Measurements from ENCODE around the gene FCRLA. TPM values are rescaled to one million over a fixed set of nuclear protein-coding genes. Genes with fewer than 3 reads are reported as not detected.

Gene FCRLA
- total RNA-seq, 2 experiments from 2014 or later: 409 to 672 TPM

- Histone ChIP-seq H3K9me2 (ENCODE audit: insufficient read depth, low read length) (no peaks in the 10 kb centered on the region), H3K79me2 (ENCODE audit: insufficient read depth, low read depth, low read length) (peaks cover 62% of the 10 kb centered on the region), H2AFZ (ENCODE audit: low read length) (no peak overlapping the region), H3K4me2 (ENCODE audit: low read length) (peak overlapping the region; percentile 99), H3K4me1 (ENCODE audit: insufficient read depth, low read length, poor library complexity, severe bottlenecking) (peaks cover 63% of the 10 kb centered on the region), H3K4me3 (ENCODE audit: low read depth, low read length, poor library complexity, severe bottlenecking) (peak overlapping the region; percentile 80), H3K27ac (ENCODE audit: low read depth, low read length, poor library complexity, severe bottlenecking) (peak overlapping the region; percentile 96), H3K9me3 (ENCODE audit: low read length) (no peaks in the 10 kb centered on the region), H3K36me3 (ENCODE audit: insufficient read depth, low read length) (peaks cover 50% of the 10 kb centered on the region), H4K20me1 (ENCODE audit: insufficient read depth, low read length) (peaks cover 15% of the 10 kb centered on the region)
- no peak for DNase-seq (ENCODE audit: low spot score)
- ChIA-PET CTCF (ENCODE audit: unreplicated experiment) (interaction anchor here (0.6 to 2.1 kb wide), 4 partner anchors 19 to 33 kb away, joined by 3 to 12 read pairs (median 4); no protein-coding TSS in a partner anchor), POLR2A (interaction anchor here (0.6 to 5.8 kb wide), 15 partner anchors 9 to 482 kb away, joined by 3 to 64 read pairs (median 12); partner anchors contain the start of genes DUSP12, FCRLB and TOMM40L)
- intact Hi-C loops (cut with micrococcal nuclease; ENCODE audit: unreplicated experiment): loop anchor here (1.0 to 5.0 kb wide), 4 partner anchors 19 to 790 kb away; partner anchors contain the start of gene UHMK1
- no peak for TF ChIP-seq CTCF (conservative IDR thresholded peaks at IDR 0.05; ENCODE audit: low read length)
- TF ChIP-seq EZH2phosphoT487 (IDR thresholded peaks at IDR 0.05; ENCODE audit: borderline replicate concordance, low read depth, low read length): no peak
- BruUV-seq (replicated peaks): TSS peak; percentile 84
Measured at GRCh38 chr1:161707503-161707902, 474 bp downstream of the FCRLA start.

GRCh38 chr1:161709373-161709772, 2.3 kb downstream of the FCRLA start:
- ChIA-PET POLR2A (interaction anchor here (0.6 to 5.8 kb wide), 8 partner anchors 7 to 204 kb away, joined by 3 to 64 read pairs (median 18); partner anchors contain the start of genes DUSP12 and FCRLB), CTCF (ENCODE audit: unreplicated experiment) (interaction anchor here (1.0 kb wide), 1 partner anchor 13 kb away, joined by 4 read pairs; no protein-coding TSS in a partner anchor)
- Histone ChIP-seq H3K4me3 (ENCODE audit: low read depth, low read length, poor library complexity, severe bottlenecking) (peak overlapping the region; percentile 80), H3K36me3 (ENCODE audit: insufficient read depth, low read length) (peaks cover 69% of the 10 kb centered on the region), H2AFZ (ENCODE audit: low read length) (no peak overlapping the region), H3K4me1 (ENCODE audit: insufficient read depth, low read length, poor library complexity, severe bottlenecking) (peaks cover 66% of the 10 kb centered on the region), H4K20me1 (ENCODE audit: insufficient read depth, low read length) (peaks cover 15% of the 10 kb centered on the region), H3K4me2 (ENCODE audit: low read length) (peak overlapping the region; percentile 99), H3K27ac (ENCODE audit: low read depth, low read length, poor library complexity, severe bottlenecking) (peak overlapping the region; percentile 96), H3K9me2 (ENCODE audit: insufficient read depth, low read length) (no peaks in the 10 kb centered on the region), H3K9me3 (ENCODE audit: low read length) (no peaks in the 10 kb centered on the region), H3K79me2 (ENCODE audit: insufficient read depth, low read depth, low read length) (peaks cover 64% of the 10 kb centered on the region)
- no TSS peak for BruUV-seq (replicated peaks)
- no peak for TF ChIP-seq CTCF (conservative IDR thresholded peaks at IDR 0.05; ENCODE audit: low read length)
- no peak for TF ChIP-seq EZH2phosphoT487 (IDR thresholded peaks at IDR 0.05; ENCODE audit: borderline replicate concordance, low read depth, low read length)
- peak; percentile 70 for DNase-seq (ENCODE audit: low spot score)
- intact Hi-C loops (cut with micrococcal nuclease; ENCODE audit: unreplicated experiment): loop anchor here (5.0 kb wide), 2 partner anchors 62 to 788 kb away; partner anchors contain the start of gene UHMK1

- Histone ChIP-seq H3K79me2 (ENCODE audit: insufficient read depth, low read depth, low read length) (peaks cover 64% of the 10 kb centered on the region), H4K20me1 (ENCODE audit: insufficient read depth, low read length) (peaks cover 15% of the 10 kb centered on the region), H3K9me2 (ENCODE audit: insufficient read depth, low read length) (no peaks in the 10 kb centered on the region), H3K27ac (ENCODE audit: low read depth, low read length, poor library complexity, severe bottlenecking) (peak overlapping the region; percentile 96), H3K4me2 (ENCODE audit: low read length) (peak overlapping the region; percentile 99), H3K36me3 (ENCODE audit: insufficient read depth, low read length) (peaks cover 77% of the 10 kb centered on the region), H3K9me3 (ENCODE audit: low read length) (no peaks in the 10 kb centered on the region), H2AFZ (ENCODE audit: low read length) (no peak overlapping the region), H3K4me1 (ENCODE audit: insufficient read depth, low read length, poor library complexity, severe bottlenecking) (peaks cover 64% of the 10 kb centered on the region), H3K4me3 (ENCODE audit: low read depth, low read length, poor library complexity, severe bottlenecking) (peak overlapping the region; percentile 80)
- TF ChIP-seq CTCF (conservative IDR thresholded peaks at IDR 0.05; ENCODE audit: low read length) (no peak), EZH2phosphoT487 (IDR thresholded peaks at IDR 0.05; ENCODE audit: borderline replicate concordance, low read depth, low read length) (no peak)
- intact Hi-C loops (cut with micrococcal nuclease; ENCODE audit: unreplicated experiment): no loop called here
- ChIA-PET CTCF (ENCODE audit: unreplicated experiment) (interaction anchor here (0.6 to 0.9 kb wide), 2 partner anchors 11 to 30 kb away, joined by 3 read pairs; no protein-coding TSS in a partner anchor), POLR2A (interaction anchor here (1.3 kb wide), 1 partner anchor 18 kb away, joined by 3 read pairs; no protein-coding TSS in a partner anchor)
- BruUV-seq (replicated peaks): no TSS peak
- peak; percentile 61 for DNase-seq (ENCODE audit: low spot score)
Measured at GRCh38 chr1:161710560-161710959, 3.5 kb downstream of the FCRLA start.

Measured in OCI-LY7 (cell line).